ENCODE data around the gene SMARCB1. TPM values are rescaled to one million over a fixed set of nuclear protein-coding genes. Genes with fewer than 3 reads are reported as not detected.

SMARCB1 gene
- polyA plus RNA-seq, 1 of the 3 experiments (the other 2 are of a cell fraction) = 215 TPM

DNA sequence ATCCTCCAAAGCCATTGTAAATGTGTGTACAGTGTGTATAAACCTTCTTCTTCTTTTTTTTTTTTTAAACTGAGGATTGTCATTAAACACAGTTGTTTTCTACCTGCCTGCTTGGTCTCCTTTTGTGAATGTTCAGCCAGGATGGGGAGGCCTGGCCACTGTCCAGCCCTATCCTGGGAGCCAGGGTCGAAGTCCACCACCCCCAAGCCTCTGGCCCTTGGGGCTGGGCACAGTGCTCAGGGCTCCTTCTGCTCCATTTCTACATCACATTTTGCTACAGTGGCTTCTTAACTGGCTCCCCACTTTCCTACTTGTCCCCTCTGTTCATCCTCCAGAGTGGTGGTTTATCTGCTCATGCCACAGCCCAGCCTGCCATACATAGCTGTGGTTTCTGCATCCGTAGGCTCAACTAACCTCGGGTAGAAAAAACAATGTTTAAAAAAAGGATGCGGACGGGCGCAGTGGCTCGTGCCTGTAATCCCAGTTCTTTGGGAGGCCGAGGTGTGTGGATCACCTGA lies 2.5 kb upstream of the SMARCB1 start (continued):
- TF ChIP-seq CTCF (IDR thresholded peaks at IDR 0.05) (no peak), USF1 (IDR thresholded peaks at IDR 0.05; ENCODE audit: borderline replicate concordance, low read depth) (no peak)
- TF ChIP-seq, protein P1, sequence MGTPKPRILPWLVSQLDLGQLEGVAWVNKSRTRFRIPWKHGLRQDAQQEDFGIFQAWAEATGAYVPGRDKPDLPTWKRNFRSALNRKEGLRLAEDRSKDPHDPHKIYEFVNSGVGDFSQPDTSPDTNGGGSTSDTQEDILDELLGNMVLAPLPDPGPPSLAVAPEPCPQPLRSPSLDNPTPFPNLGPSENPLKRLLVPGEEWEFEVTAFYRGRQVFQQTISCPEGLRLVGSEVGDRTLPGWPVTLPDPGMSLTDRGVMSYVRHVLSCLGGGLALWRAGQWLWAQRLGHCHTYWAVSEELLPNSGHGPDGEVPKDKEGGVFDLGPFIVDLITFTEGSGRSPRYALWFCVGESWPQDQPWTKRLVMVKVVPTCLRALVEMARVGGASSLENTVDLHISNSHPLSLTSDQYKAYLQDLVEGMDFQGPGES (IDR thresholded peaks at IDR 0.05; ENCODE audit: low read depth, low read length) = no peak

DNA sequence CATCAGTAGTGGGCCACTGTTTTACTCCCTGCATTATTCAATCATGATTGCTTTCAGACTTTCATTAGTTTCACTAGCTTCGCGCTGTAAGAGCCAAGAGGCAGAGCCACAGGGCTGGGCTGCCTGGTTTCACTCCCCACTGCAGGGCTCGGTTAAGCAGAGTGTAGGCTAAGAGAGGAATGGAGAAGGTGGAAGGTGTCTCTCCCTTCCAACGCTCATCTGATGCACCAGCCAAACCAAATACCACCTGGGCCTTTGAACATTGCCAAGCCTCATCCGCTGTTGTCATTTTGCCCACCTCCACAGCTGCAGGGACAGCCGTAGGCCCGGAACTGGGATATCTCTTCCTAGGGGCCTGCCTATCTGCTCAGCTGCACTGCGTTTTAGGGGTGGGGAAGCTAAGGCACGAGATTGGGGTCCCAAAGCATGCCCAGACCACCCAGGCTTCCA lies 480 bp upstream of the SMARCB1 start:
- CTCF ChIA-PET = interaction anchor here (0.7 to 1.3 kb wide), 3 partner anchors 9 to 618 kb away, joined by 3 read pairs; no protein-coding TSS in a partner anchor
- Histone ChIP-seq H3K4me1 (ENCODE audit: control insufficient read depth in 1 of 2, insufficient read depth in 2 of 2, low read depth in 1 of 2, low read length in 1 of 2) (peaks cover 0 to 40% of the 10 kb centered on the region in 2 experiments; a peak in 2 of 4 replicates), H3F3A (replicated peaks; ENCODE audit: insufficient read depth) (peaks cover 4% of the 10 kb centered on the region), H3K36me3 (replicated peaks in 1 of 2; ENCODE audit: control insufficient read depth in 1 of 2, insufficient read depth in 2 of 2, low read length in 1 of 2) (no peaks in the 10 kb centered on the region), H3K27me3 (ENCODE audit: insufficient read depth) (no peaks in the 10 kb centered on the region), H3K9me3 (no peaks in the 10 kb centered on the region), H3K4me2 (peak overlapping the region; percentile 96), H3K9me2 (no peaks in the 10 kb centered on the region), H2AFZ (ENCODE audit: low read depth) (0 out of 2 replicates have a peak overlapping the region, but pooled peaks have one; percentile 5), H3K27ac (ENCODE audit: low read depth in 2 of 2, low read length in 1 of 2) (peak overlapping the region; percentile 97 to 98), H3K79me2 (ENCODE audit: insufficient read depth) (peaks cover 40% of the 10 kb centered on the region), H3K9ac (peak overlapping the region; percentile 99), H3K4me3 (ENCODE audit: low read depth in 2 of 2, low read length in 1 of 2) (peak overlapping the region; percentile 84 to 92), H4K20me1 (ENCODE audit: insufficient read depth) (peaks cover 39% of the 10 kb centered on the region)
- POLR2A ChIA-PET = interaction anchor here (1.0 to 1.3 kb wide), 3 partner anchors 12 to 63 kb away, joined by 3 to 4 read pairs (median 4); partner anchors contain the start of gene CHCHD10
- 74% methylated on average over 9 of the region's 9 CpGs for WGBS (ENCODE audit: low lambda C conversion rate)
- DNase-seq = peak; percentile 27
- no peak for TF ChIP-seq FOXJ3 (CRISPR knock-in tag; IDR thresholded peaks at IDR 0.05)
- no peak for TF ChIP-seq RXRA (IDR thresholded peaks at IDR 0.05; ENCODE audit: borderline replicate concordance, low read depth)
- TF ChIP-seq, protein P2, sequence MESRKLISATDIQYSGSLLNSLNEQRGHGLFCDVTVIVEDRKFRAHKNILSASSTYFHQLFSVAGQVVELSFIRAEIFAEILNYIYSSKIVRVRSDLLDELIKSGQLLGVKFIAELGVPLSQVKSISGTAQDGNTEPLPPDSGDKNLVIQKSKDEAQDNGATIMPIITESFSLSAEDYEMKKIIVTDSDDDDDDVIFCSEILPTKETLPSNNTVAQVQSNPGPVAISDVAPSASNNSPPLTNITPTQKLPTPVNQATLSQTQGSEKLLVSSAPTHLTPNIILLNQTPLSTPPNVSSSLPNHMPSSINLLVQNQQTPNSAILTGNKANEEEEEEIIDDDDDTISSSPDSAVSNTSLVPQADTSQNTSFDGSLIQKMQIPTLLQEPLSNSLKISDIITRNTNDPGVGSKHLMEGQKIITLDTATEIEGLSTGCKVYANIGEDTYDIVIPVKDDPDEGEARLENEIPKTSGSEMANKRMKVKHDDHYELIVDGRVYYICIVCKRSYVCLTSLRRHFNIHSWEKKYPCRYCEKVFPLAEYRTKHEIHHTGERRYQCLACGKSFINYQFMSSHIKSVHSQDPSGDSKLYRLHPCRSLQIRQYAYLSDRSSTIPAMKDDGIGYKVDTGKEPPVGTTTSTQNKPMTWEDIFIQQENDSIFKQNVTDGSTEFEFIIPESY (IDR thresholded peaks at IDR 0.05; ENCODE audit: borderline replicate concordance, low read depth) = no peak
- TF ChIP-seq, protein P3, sequence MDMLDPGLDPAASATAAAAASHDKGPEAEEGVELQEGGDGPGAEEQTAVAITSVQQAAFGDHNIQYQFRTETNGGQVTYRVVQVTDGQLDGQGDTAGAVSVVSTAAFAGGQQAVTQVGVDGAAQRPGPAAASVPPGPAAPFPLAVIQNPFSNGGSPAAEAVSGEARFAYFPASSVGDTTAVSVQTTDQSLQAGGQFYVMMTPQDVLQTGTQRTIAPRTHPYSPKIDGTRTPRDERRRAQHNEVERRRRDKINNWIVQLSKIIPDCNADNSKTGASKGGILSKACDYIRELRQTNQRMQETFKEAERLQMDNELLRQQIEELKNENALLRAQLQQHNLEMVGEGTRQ (IDR thresholded peaks at IDR 0.05; ENCODE audit: borderline replicate concordance, low read depth, low read length) = no peak
- no peak for TF ChIP-seq EZH2phosphoT487 (IDR thresholded peaks at IDR 0.05; ENCODE audit: borderline replicate concordance, low read depth)
- no peak for TF ChIP-seq TCF12 (IDR thresholded peaks at IDR 0.05)
- no peak for TF ChIP-seq REST (IDR thresholded peaks at IDR 0.05; ENCODE audit: low read depth, low read length)
- TF ChIP-seq EP300 (IDR thresholded peaks at IDR 0.05; ENCODE audit: borderline replicate concordance in 1 of 2, low read depth in 1 of 2, low read length in 1 of 2) = no peak
- TF ChIP-seq, protein P1 (IDR thresholded peaks at IDR 0.05; ENCODE audit: low read depth, low read length) = no peak
- TF ChIP-seq GATA2 (CRISPR knock-in tag; IDR thresholded peaks at IDR 0.05) = no peak
- TF ChIP-seq SMC3 (IDR thresholded peaks at IDR 0.05; ENCODE audit: low read depth, low read length) = no peak
- TF ChIP-seq RAD21 (IDR thresholded peaks at IDR 0.05; ENCODE audit: low read length) = no peak
- TF ChIP-seq RFX5 (IDR thresholded peaks at IDR 0.05; ENCODE audit: low read length) = no peak
- no peak for TF ChIP-seq SIN3A (IDR thresholded peaks at IDR 0.05; ENCODE audit: borderline replicate concordance, low read depth, low read length)
- TF ChIP-seq RCOR1 (IDR thresholded peaks at IDR 0.05; ENCODE audit: low read length) = no peak

Data from SK-N-SH (cell line).